HEK293 (cell line): ENCODE data around the gene RAB1B.

Experiments
- CTCF ChIP-seq: fragments of 450-650 bp; formaldehyde crosslinking; IDR thresholded peaks from 2 replicates; pipeline ENCODE4 v1.5.1; 2016; ENCODE audit warnings: missing biosample characterization, missing genetic modification characterization
- HIC1 ChIP-seq: fragments of 450-650 bp; formaldehyde crosslinking; IDR thresholded peaks from 2 replicates; pipeline ENCODE4 v1.5.1; 2016; ENCODE audit warnings: missing biosample characterization, missing genetic modification characterization
- ZBTB48 ChIP-seq: fragments of 450-650 bp; formaldehyde crosslinking; IDR thresholded peaks from 2 replicates; pipeline ENCODE4 v1.5.1; 2016; ENCODE audit warnings: missing biosample characterization, missing genetic modification characterization
- ZFHX2 ChIP-seq: fragments of 450-650 bp; formaldehyde crosslinking; conservative IDR thresholded peaks from 2 replicates; pipeline ENCODE4 v1.5.1; 2016; ENCODE audit warnings: missing biosample characterization, missing genetic modification characterization
- ZNF239 ChIP-seq: fragments of 450-650 bp; formaldehyde crosslinking; IDR thresholded peaks from 2 replicates; pipeline ENCODE4 v1.5.1; 2016; ENCODE audit warnings: missing biosample characterization, missing genetic modification characterization
- ZNF362 ChIP-seq: fragments of 450-650 bp; formaldehyde crosslinking; IDR thresholded peaks from 2 replicates; pipeline ENCODE4 v1.5.1; 2016; ENCODE audit warnings: missing biosample characterization, missing genetic modification characterization
- ZNF585B ChIP-seq: fragments of 450-650 bp; formaldehyde crosslinking; IDR thresholded peaks from 2 replicates; pipeline ENCODE4 v1.5.1; 2016; ENCODE audit warnings: missing biosample characterization, missing genetic modification characterization
- ZNF596 ChIP-seq: fragments of 450-650 bp; IDR thresholded peaks from 2 replicates; pipeline ENCODE4 v1.5.0; 2018; ENCODE audit warnings: missing biosample characterization, mild to moderate bottlenecking, missing genetic modification characterization, moderate library complexity
- ZNF707 ChIP-seq: fragments of 450-650 bp; formaldehyde crosslinking; IDR thresholded peaks from 2 replicates; pipeline ENCODE4 v1.5.1; 2016; ENCODE audit warnings: missing biosample characterization, missing genetic modification characterization
- ZNF776 ChIP-seq: fragments of 450-650 bp; formaldehyde crosslinking; IDR thresholded peaks from 2 replicates; pipeline ENCODE4 v1.5.0; 2017; ENCODE audit warnings: missing biosample characterization, missing genetic modification characterization, borderline replicate concordance
- ZSCAN5A ChIP-seq: fragments of 450-650 bp; formaldehyde crosslinking; IDR thresholded peaks from 2 replicates; pipeline ENCODE4 v1.5.1; 2016; ENCODE audit warnings: missing biosample characterization, missing genetic modification characterization
- TF ChIP-seq, protein P1 (sequence below): fragments of 450-650 bp; formaldehyde crosslinking; IDR thresholded peaks from 2 replicates; pipeline ENCODE4 v1.5.1; 2016; ENCODE audit warnings: missing biosample characterization, missing genetic modification characterization

DNA sequence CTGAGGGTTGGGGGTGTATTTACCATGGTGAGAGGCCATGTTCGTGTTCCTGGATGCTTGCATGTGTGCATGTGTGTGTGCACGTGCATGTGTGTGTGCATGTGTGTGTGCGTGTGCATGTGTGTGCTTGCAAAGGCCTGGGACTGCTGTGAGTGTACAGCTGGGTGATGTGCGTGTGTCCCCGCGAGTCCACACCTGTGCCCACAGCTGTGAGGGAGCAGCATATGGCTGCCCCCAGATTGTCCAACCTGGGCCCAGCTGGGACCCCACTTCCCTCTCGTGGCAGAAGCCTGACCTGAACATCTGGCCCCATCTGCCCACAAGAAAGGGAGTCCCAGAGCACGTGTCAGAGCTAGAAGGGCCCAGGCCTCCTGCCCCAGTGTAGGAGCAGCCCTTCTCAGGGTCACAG is 56.8 kb downstream of the RAB1B start:
- TF ChIP-seq ZSCAN5A (tag by site-specific recombination) (no peak), ZNF362 (no peak), ZNF707 (tag by site-specific recombination) (no peak), ZFHX2 (tag by site-specific recombination) (no peak), CTCF (tag by site-specific recombination) (no peak), HIC1 (tag by site-specific recombination) (no peak), ZNF585B (tag by site-specific recombination) (no peak), ZNF239 (tag by site-specific recombination) (no peak), ZNF776 (tag by site-specific recombination) (no peak), ZNF596 (tag by site-specific recombination) (no peak), ZBTB48 (no peak)
- TF ChIP-seq, protein P1, sequence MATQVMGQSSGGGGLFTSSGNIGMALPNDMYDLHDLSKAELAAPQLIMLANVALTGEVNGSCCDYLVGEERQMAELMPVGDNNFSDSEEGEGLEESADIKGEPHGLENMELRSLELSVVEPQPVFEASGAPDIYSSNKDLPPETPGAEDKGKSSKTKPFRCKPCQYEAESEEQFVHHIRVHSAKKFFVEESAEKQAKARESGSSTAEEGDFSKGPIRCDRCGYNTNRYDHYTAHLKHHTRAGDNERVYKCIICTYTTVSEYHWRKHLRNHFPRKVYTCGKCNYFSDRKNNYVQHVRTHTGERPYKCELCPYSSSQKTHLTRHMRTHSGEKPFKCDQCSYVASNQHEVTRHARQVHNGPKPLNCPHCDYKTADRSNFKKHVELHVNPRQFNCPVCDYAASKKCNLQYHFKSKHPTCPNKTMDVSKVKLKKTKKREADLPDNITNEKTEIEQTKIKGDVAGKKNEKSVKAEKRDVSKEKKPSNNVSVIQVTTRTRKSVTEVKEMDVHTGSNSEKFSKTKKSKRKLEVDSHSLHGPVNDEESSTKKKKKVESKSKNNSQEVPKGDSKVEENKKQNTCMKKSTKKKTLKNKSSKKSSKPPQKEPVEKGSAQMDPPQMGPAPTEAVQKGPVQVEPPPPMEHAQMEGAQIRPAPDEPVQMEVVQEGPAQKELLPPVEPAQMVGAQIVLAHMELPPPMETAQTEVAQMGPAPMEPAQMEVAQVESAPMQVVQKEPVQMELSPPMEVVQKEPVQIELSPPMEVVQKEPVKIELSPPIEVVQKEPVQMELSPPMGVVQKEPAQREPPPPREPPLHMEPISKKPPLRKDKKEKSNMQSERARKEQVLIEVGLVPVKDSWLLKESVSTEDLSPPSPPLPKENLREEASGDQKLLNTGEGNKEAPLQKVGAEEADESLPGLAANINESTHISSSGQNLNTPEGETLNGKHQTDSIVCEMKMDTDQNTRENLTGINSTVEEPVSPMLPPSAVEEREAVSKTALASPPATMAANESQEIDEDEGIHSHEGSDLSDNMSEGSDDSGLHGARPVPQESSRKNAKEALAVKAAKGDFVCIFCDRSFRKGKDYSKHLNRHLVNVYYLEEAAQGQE (tag by site-specific recombination): no peak
